ENCODE measurements around the gene NASP.

Gene NASP

GRCh38 chr1:45569962-45570581 lies 13.8 kb upstream of the NASP start:
- DNase-seq (ENCODE audit: low read depth) = peak; percentile 68
- TF ChIP-seq CTCF (IDR thresholded peaks at IDR 0.05; ENCODE audit: control insufficient read depth, extremely low read depth, insufficient read depth) = peak; percentile 98

GRCh38 chr1:45570631-45571030 lies 13.2 kb upstream of the NASP start:
- no peak overlapping the region for H3K4me3 ChIP-seq (ENCODE audit: low read depth, low read length)
- no peak for DNase-seq (ENCODE audit: low read depth)
- TF ChIP-seq CTCF (IDR thresholded peaks at IDR 0.05; ENCODE audit: control insufficient read depth, extremely low read depth, insufficient read depth) = no peak

More at GRCh38 chr1:45569962-45570581, 13.8 kb upstream of the NASP start:
- H3K4me3 ChIP-seq (ENCODE audit: low read depth, low read length) = no peak overlapping the region

- H3K4me3 ChIP-seq (ENCODE audit: low read depth, low read length) = no peak overlapping the region
- TF ChIP-seq CTCF (IDR thresholded peaks at IDR 0.05; ENCODE audit: control insufficient read depth, extremely low read depth, insufficient read depth) = no peak
- DNase-seq (ENCODE audit: low read depth) = no peak
These were observed 10.5 kb upstream of the NASP start for GRCh38 chr1:45573231-45573804.

GRCh38 chr1:45574105-45574626 lies 9.7 kb upstream of the NASP start:
- no peak overlapping the region for H3K4me3 ChIP-seq (ENCODE audit: low read depth, low read length)
- no peak for DNase-seq (ENCODE audit: low read depth)
- TF ChIP-seq CTCF (IDR thresholded peaks at IDR 0.05; ENCODE audit: control insufficient read depth, extremely low read depth, insufficient read depth) = no peak

GRCh38 chr1:45583264-45583665 lies 576 bp upstream of the NASP start:
- no peak for TF ChIP-seq CTCF (IDR thresholded peaks at IDR 0.05; ENCODE audit: control insufficient read depth, extremely low read depth, insufficient read depth)
- H3K4me3 ChIP-seq (ENCODE audit: low read depth, low read length) = peak overlapping the region; percentile 97
- peak; percentile 94 for DNase-seq (ENCODE audit: low read depth)

- peak overlapping the region; percentile 97 for H3K4me3 ChIP-seq (ENCODE audit: low read depth, low read length)
- no peak for TF ChIP-seq CTCF (IDR thresholded peaks at IDR 0.05; ENCODE audit: control insufficient read depth, extremely low read depth, insufficient read depth)
- no peak for DNase-seq (ENCODE audit: low read depth)
These were observed 689 bp downstream of the NASP start for GRCh38 chr1:45584351-45585109.
